Measurements from ENCODE around the gene MYPN. TPM values are rescaled to one million over a fixed set of nuclear protein-coding genes. Genes with fewer than 3 reads are reported as not detected.

MYPN gene
- total and polyA plus RNA-seq, 2 experiments from 2014 or later, result not detected

DNA sequence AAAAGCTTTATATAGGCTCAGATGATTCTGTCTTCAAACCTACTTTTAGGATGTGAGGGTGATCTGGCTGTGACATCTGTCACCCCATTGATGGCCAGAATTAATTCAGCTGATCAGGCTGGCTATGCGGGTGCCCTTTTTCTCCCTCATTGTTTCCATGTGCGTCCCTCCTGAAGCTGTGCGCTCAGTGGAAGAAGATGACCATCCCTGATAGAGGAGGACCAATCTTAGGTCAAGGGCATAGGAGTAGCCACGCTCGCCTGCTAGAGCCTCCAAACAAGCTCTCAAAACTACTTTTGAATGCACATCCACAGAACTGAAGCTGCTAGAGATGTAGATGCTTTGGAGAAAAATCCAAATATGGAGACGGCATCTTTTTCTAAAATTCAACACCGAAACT, 48.7 kb downstream of the MYPN start:
- H3K4me2 ChIP-seq, result no peak overlapping the region
- H2AFZ ChIP-seq, result no peak overlapping the region
- no peaks in the 10 kb centered on the region for H3K79me2 ChIP-seq (replicated peaks; ENCODE audit: insufficient read depth)
- H3K4me3 Mint-ChIP-seq, result no peak overlapping the region
- ATAC-seq (no peak), DNase-seq (ENCODE audit: low spot score) (no peak)
- H3K36me3 ChIP-seq (ENCODE audit: insufficient read depth), result no peaks in the 10 kb centered on the region
- no peaks in the 10 kb centered on the region for H3K27me3 ChIP-seq (ENCODE audit: insufficient read depth)
- no peaks in the 10 kb centered on the region for H3K9me3 Mint-ChIP-seq
- no peaks in the 10 kb centered on the region for H3K27me3 Mint-ChIP-seq (ENCODE audit: insufficient read depth, low read depth, poor library complexity)
- H3K9me2 ChIP-seq (ENCODE audit: insufficient read depth), result no peaks in the 10 kb centered on the region
- H3K4me1 ChIP-seq (ENCODE audit: insufficient read depth), result peaks cover 12% of the 10 kb centered on the region
- peaks cover 27% of the 10 kb centered on the region for H3K4me1 Mint-ChIP-seq
- no peaks in the 10 kb centered on the region for H3K36me3 Mint-ChIP-seq (ENCODE audit: low read depth)
- no peaks in the 10 kb centered on the region for H4K20me1 ChIP-seq (replicated peaks; ENCODE audit: insufficient read depth)
- no peak for TF ChIP-seq JUNB (IDR thresholded peaks at IDR 0.05; ENCODE audit: unreplicated experiment)
- TF ChIP-seq CREB1 (CRISPR knock-in tag; IDR thresholded peaks at IDR 0.05; ENCODE audit: low read depth), result no peak
- no peak for TF ChIP-seq ZNF114 (CRISPR knock-in tag; IDR thresholded peaks at IDR 0.05)
- TF ChIP-seq, protein P1, sequence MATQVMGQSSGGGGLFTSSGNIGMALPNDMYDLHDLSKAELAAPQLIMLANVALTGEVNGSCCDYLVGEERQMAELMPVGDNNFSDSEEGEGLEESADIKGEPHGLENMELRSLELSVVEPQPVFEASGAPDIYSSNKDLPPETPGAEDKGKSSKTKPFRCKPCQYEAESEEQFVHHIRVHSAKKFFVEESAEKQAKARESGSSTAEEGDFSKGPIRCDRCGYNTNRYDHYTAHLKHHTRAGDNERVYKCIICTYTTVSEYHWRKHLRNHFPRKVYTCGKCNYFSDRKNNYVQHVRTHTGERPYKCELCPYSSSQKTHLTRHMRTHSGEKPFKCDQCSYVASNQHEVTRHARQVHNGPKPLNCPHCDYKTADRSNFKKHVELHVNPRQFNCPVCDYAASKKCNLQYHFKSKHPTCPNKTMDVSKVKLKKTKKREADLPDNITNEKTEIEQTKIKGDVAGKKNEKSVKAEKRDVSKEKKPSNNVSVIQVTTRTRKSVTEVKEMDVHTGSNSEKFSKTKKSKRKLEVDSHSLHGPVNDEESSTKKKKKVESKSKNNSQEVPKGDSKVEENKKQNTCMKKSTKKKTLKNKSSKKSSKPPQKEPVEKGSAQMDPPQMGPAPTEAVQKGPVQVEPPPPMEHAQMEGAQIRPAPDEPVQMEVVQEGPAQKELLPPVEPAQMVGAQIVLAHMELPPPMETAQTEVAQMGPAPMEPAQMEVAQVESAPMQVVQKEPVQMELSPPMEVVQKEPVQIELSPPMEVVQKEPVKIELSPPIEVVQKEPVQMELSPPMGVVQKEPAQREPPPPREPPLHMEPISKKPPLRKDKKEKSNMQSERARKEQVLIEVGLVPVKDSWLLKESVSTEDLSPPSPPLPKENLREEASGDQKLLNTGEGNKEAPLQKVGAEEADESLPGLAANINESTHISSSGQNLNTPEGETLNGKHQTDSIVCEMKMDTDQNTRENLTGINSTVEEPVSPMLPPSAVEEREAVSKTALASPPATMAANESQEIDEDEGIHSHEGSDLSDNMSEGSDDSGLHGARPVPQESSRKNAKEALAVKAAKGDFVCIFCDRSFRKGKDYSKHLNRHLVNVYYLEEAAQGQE (IDR thresholded peaks at IDR 0.05; ENCODE audit: unreplicated experiment), result no peak
- TF ChIP-seq, protein P2, sequence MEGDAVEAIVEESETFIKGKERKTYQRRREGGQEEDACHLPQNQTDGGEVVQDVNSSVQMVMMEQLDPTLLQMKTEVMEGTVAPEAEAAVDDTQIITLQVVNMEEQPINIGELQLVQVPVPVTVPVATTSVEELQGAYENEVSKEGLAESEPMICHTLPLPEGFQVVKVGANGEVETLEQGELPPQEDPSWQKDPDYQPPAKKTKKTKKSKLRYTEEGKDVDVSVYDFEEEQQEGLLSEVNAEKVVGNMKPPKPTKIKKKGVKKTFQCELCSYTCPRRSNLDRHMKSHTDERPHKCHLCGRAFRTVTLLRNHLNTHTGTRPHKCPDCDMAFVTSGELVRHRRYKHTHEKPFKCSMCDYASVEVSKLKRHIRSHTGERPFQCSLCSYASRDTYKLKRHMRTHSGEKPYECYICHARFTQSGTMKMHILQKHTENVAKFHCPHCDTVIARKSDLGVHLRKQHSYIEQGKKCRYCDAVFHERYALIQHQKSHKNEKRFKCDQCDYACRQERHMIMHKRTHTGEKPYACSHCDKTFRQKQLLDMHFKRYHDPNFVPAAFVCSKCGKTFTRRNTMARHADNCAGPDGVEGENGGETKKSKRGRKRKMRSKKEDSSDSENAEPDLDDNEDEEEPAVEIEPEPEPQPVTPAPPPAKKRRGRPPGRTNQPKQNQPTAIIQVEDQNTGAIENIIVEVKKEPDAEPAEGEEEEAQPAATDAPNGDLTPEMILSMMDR (conservative IDR thresholded peaks at IDR 0.05; ENCODE audit: low read depth in 2 of 2), result no peak
- no peak for TF ChIP-seq NANOG (IDR thresholded peaks at IDR 0.05; ENCODE audit: borderline replicate concordance)
- no peak for TF ChIP-seq POLR2AphosphoS5 (IDR thresholded peaks at IDR 0.05; ENCODE audit: low read depth)
- TF ChIP-seq STAT1 (IDR thresholded peaks at IDR 0.05; ENCODE audit: unreplicated experiment), result no peak
- no peak for TF ChIP-seq ZNF331 (CRISPR knock-in tag; IDR thresholded peaks at IDR 0.05; ENCODE audit: low read depth)
- TF ChIP-seq, protein P3, sequence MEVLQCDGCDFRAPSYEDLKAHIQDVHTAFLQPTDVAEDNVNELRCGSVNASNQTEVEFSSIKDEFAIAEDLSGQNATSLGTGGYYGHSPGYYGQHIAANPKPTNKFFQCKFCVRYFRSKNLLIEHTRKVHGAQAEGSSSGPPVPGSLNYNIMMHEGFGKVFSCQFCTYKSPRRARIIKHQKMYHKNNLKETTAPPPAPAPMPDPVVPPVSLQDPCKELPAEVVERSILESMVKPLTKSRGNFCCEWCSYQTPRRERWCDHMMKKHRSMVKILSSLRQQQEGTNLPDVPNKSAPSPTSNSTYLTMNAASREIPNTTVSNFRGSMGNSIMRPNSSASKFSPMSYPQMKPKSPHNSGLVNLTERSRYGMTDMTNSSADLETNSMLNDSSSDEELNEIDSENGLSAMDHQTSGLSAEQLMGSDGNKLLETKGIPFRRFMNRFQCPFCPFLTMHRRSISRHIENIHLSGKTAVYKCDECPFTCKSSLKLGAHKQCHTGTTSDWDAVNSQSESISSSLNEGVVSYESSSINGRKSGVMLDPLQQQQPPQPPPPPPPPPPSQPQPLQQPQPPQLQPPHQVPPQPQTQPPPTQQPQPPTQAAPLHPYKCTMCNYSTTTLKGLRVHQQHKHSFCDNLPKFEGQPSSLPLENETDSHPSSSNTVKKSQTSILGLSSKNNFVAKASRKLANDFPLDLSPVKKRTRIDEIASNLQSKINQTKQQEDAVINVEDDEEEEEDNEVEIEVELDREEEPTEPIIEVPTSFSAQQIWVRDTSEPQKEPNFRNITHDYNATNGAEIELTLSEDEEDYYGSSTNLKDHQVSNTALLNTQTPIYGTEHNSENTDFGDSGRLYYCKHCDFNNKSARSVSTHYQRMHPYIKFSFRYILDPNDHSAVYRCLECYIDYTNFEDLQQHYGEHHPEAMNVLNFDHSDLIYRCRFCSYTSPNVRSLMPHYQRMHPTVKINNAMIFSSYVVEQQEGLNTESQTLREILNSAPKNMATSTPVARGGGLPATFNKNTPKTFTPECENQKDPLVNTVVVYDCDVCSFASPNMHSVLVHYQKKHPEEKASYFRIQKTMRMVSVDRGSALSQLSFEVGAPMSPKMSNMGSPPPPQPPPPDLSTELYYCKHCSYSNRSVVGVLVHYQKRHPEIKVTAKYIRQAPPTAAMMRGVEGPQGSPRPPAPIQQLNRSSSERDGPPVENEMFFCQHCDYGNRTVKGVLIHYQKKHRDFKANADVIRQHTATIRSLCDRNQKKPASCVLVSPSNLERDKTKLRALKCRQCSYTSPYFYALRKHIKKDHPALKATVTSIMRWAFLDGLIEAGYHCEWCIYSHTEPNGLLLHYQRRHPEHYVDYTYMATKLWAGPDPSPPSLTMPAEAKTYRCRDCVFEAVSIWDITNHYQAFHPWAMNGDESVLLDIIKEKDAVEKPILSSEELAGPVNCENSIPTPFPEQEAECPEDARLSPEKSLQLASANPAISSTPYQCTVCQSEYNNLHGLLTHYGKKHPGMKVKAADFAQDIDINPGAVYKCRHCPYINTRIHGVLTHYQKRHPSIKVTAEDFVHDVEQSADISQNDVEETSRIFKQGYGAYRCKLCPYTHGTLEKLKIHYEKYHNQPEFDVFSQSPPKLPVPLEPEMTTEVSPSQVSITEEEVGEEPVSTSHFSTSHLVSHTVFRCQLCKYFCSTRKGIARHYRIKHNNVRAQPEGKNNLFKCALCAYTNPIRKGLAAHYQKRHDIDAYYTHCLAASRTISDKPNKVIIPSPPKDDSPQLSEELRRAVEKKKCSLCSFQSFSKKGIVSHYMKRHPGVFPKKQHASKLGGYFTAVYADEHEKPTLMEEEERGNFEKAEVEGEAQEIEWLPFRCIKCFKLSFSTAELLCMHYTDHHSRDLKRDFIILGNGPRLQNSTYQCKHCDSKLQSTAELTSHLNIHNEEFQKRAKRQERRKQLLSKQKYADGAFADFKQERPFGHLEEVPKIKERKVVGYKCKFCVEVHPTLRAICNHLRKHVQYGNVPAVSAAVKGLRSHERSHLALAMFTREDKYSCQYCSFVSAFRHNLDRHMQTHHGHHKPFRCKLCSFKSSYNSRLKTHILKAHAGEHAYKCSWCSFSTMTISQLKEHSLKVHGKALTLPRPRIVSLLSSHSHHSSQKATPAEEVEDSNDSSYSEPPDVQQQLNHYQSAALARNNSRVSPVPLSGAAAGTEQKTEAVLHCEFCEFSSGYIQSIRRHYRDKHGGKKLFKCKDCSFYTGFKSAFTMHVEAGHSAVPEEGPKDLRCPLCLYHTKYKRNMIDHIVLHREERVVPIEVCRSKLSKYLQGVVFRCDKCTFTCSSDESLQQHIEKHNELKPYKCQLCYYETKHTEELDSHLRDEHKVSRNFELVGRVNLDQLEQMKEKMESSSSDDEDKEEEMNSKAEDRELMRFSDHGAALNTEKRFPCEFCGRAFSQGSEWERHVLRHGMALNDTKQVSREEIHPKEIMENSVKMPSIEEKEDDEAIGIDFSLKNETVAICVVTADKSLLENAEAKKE (CRISPR knock-in tag; IDR thresholded peaks at IDR 0.05), result no peak
- TF ChIP-seq, protein P4, sequence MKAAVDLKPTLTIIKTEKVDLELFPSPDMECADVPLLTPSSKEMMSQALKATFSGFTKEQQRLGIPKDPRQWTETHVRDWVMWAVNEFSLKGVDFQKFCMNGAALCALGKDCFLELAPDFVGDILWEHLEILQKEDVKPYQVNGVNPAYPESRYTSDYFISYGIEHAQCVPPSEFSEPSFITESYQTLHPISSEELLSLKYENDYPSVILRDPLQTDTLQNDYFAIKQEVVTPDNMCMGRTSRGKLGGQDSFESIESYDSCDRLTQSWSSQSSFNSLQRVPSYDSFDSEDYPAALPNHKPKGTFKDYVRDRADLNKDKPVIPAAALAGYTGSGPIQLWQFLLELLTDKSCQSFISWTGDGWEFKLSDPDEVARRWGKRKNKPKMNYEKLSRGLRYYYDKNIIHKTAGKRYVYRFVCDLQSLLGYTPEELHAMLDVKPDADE (IDR thresholded peaks at IDR 0.05), result no peak
- no peak overlapping the region for H3K4me3 ChIP-seq
- no peak overlapping the region for H3K27ac ChIP-seq (ENCODE audit: low read depth)
- no peaks in the 10 kb centered on the region for H3F3A ChIP-seq (replicated peaks; ENCODE audit: low read depth)
- no peak overlapping the region for H3K27ac Mint-ChIP-seq
